ENCODE results near the gene AUNIP. TPM values are rescaled to one million over a fixed set of nuclear protein-coding genes. Genes with fewer than 3 reads are reported as not detected.
A peak's percentile ranks its signal among the peaks of the same experiment; 100 is the strongest.

Gene AUNIP
- not detected for total RNA-seq

- Histone ChIP-seq H3K27ac (peak within 1 kb of the TSS; percentile 12 to 64 (median 58)), H3K4me3 (replicated peaks in 1 of 3) (peak within 1 kb of the TSS in 2 of 3 donors; percentile 40 to 49), H3K4me1 (peaks cover 6 to 15% of the 10 kb centered on the region in 2 donors), H3K9me3 (no peaks in the 10 kb centered on the region), H3K27me3 (no peaks in the 10 kb centered on the region), H3K36me3 (peaks cover 0 to 4% of the 10 kb centered on the region in 2 donors)
- intact Hi-C loops (cut with DNase I), result no loop called here
- WGBS, 2 donors, result 1% methylated on average over 58 to 76 of the region's 77 CpGs
- peak; percentile 88 for DNase-seq
- TF ChIP-seq POLR2A (IDR thresholded peaks at IDR 0.05), result peak in 1 of 2 donors; percentile 69
- TF ChIP-seq, protein P1, sequence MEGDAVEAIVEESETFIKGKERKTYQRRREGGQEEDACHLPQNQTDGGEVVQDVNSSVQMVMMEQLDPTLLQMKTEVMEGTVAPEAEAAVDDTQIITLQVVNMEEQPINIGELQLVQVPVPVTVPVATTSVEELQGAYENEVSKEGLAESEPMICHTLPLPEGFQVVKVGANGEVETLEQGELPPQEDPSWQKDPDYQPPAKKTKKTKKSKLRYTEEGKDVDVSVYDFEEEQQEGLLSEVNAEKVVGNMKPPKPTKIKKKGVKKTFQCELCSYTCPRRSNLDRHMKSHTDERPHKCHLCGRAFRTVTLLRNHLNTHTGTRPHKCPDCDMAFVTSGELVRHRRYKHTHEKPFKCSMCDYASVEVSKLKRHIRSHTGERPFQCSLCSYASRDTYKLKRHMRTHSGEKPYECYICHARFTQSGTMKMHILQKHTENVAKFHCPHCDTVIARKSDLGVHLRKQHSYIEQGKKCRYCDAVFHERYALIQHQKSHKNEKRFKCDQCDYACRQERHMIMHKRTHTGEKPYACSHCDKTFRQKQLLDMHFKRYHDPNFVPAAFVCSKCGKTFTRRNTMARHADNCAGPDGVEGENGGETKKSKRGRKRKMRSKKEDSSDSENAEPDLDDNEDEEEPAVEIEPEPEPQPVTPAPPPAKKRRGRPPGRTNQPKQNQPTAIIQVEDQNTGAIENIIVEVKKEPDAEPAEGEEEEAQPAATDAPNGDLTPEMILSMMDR (IDR thresholded peaks at IDR 0.05), result no peak
Observed at GRCh38 chr1:25858906-25859789, at the start of gene AUNIP. Gene AUNIP, minus strand, starts transcription at chr1:25859457. Its CDS starts 100 bp downstream, at chr1:25859357.

- Histone ChIP-seq H3K4me3 (replicated peaks in 1 of 3) (no peak overlapping the region), H3K36me3 (no peaks in the 10 kb centered on the region), H3K27ac (no peak overlapping the region), H3K4me1 (peaks cover 7 to 15% of the 10 kb centered on the region in 2 donors), H3K27me3 (no peaks in the 10 kb centered on the region), H3K9me3 (no peaks in the 10 kb centered on the region)
- DNase-seq, result no peak
- TF ChIP-seq, protein P1 (IDR thresholded peaks at IDR 0.05), result no peak
- no peak for TF ChIP-seq POLR2A (IDR thresholded peaks at IDR 0.05)
- WGBS, 2 donors, result 36 to 47% methylated on average over 10 of the region's 10 CpGs
- intact Hi-C loops (cut with DNase I), result loop anchor here (5.0 kb wide), 1 partner anchor 88 kb away; the partner anchor contains the start of gene PAFAH2
Observed at GRCh38 chr1:25909040-25909439, 49.8 kb upstream of the AUNIP start.

GRCh38 chr1:25908161-25908560, 48.9 kb upstream of the AUNIP start:
- no peak for TF ChIP-seq POLR2A (IDR thresholded peaks at IDR 0.05)
- TF ChIP-seq, protein P1 (IDR thresholded peaks at IDR 0.05), result no peak
- 78 to 90% methylated on average over 1 of the region's 1 CpG for WGBS, 2 donors
- Histone ChIP-seq H3K4me1 (peaks cover 7 to 15% of the 10 kb centered on the region in 2 donors), H3K36me3 (no peaks in the 10 kb centered on the region), H3K4me3 (replicated peaks in 1 of 3) (no peak overlapping the region), H3K9me3 (no peaks in the 10 kb centered on the region), H3K27ac (no peak overlapping the region), H3K27me3 (no peaks in the 10 kb centered on the region)
- intact Hi-C loops (cut with DNase I), result loop anchor here (5.0 kb wide), 1 partner anchor 89 kb away; the partner anchor contains the start of gene PAFAH2
- DNase-seq, result no peak

DNA sequence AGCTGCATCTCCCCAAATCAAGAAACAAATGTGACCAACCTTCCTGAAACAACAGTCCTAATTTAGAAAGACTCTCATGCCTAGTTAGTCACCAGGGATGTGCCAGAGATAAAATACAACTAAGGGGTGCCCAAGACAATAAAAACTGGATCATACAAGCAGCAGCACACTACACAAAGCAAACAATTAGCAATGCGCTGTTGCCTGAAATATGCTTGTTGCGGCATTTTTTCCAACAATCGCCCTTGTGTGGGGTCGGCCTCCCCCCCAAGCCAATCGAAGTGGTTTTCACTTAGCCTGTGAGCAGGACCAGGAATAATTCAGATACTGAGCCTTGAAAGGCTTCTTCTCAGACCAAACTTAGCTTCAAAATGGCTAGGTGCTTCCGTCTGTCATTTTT, 48.3 kb upstream of the AUNIP start:
- H3K9me3 ChIP-seq, result no peaks in the 10 kb centered on the region
- DNase-seq, result no peak
- no peak overlapping the region for H3K4me3 ChIP-seq (replicated peaks in 1 of 3)
- 91% methylated on average over 6 of the region's 6 CpGs for WGBS, 2 donors
- intact Hi-C loops (cut with DNase I), result loop anchor here (5.0 kb wide), 1 partner anchor 90 kb away; the partner anchor contains the start of gene PAFAH2
- TF ChIP-seq, protein P1 (IDR thresholded peaks at IDR 0.05), result no peak
- TF ChIP-seq POLR2A (IDR thresholded peaks at IDR 0.05), result no peak
- H3K27ac ChIP-seq, result no peak overlapping the region
- H3K27me3 ChIP-seq, result no peaks in the 10 kb centered on the region
- peaks cover 7 to 15% of the 10 kb centered on the region in 2 donors for H3K4me1 ChIP-seq
- H3K36me3 ChIP-seq, result no peaks in the 10 kb centered on the region
